Nephron (organoid): ENCODE results near the gene NRXN2.
"Not testable (repeated sequence)": the region's sequence is repeated elsewhere in the genome, so short reads cannot be mapped to it uniquely, and the experiment has no call there.

Experiments used
- H3K27ac Mint-ChIP-seq, 3 experiments: 2 replicates each; pipeline ENCODE4 v1.8.0; 2020; ENCODE audit warnings: mixed read lengths in 3 of 3, mild to moderate bottlenecking in 2 of 3, moderate library complexity in 1 of 3
- H3K27me3 Mint-ChIP-seq: 2 replicates; pipeline ENCODE4 v1.8.0; 2021; ENCODE audit warnings: low read depth, mild to moderate bottlenecking, moderate library complexity, mixed read lengths
- H3K36me3 Mint-ChIP-seq: 2 replicates; pipeline ENCODE4 v1.8.0; 2020; ENCODE audit warnings: low read depth, mixed read lengths
- H3K4me1 Mint-ChIP-seq: 2 replicates; pipeline ENCODE4 v1.8.0; 2020; ENCODE audit warnings: mixed read lengths
- H3K4me3 Mint-ChIP-seq, 3 experiments: 2 replicates each; pipeline ENCODE4 v1.8.0; 2020; ENCODE audit warnings: mild to moderate bottlenecking in 3 of 3, mixed read lengths in 3 of 3, moderate library complexity in 2 of 3
- H3K9me3 Mint-ChIP-seq: 2 replicates; pipeline ENCODE4 v1.8.0; 2020; ENCODE audit warnings: mixed read lengths
- TF ChIP-seq, protein P1 (sequence below), 3 experiments: fragments of 200-600 bp; sonication (generic); IDR thresholded peaks; one replicate each; pipeline ENCODE4 v1.5.0; 2021; ENCODE audit warnings: antibody characterized with exemption in 3 of 3; ENCODE audit not compliant: unreplicated experiment in 3 of 3

Gene NRXN2

GRCh38 chr11:64562723-64563351 is 160.2 kb downstream of the NRXN2 start:
- no peaks in the 10 kb centered on the region for H3K9me3 Mint-ChIP-seq
- no peak overlapping the region for H3K4me3 Mint-ChIP-seq
- peak overlapping the region in 1 of 3 experiments; percentile 43 for H3K27ac Mint-ChIP-seq
- TF ChIP-seq, protein P1, sequence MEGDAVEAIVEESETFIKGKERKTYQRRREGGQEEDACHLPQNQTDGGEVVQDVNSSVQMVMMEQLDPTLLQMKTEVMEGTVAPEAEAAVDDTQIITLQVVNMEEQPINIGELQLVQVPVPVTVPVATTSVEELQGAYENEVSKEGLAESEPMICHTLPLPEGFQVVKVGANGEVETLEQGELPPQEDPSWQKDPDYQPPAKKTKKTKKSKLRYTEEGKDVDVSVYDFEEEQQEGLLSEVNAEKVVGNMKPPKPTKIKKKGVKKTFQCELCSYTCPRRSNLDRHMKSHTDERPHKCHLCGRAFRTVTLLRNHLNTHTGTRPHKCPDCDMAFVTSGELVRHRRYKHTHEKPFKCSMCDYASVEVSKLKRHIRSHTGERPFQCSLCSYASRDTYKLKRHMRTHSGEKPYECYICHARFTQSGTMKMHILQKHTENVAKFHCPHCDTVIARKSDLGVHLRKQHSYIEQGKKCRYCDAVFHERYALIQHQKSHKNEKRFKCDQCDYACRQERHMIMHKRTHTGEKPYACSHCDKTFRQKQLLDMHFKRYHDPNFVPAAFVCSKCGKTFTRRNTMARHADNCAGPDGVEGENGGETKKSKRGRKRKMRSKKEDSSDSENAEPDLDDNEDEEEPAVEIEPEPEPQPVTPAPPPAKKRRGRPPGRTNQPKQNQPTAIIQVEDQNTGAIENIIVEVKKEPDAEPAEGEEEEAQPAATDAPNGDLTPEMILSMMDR (IDR thresholded peaks at IDR 0.05; ENCODE audit: unreplicated experiment in 3 of 3), result no peak
- H3K4me1 Mint-ChIP-seq, result peaks cover 44% of the 10 kb centered on the region
- H3K27me3 Mint-ChIP-seq, result peaks cover 10% of the 10 kb centered on the region
- H3K36me3 Mint-ChIP-seq, result no peaks in the 10 kb centered on the region

GRCh38 chr11:64561984-64562722 is 160.8 kb downstream of the NRXN2 start:
- no peak overlapping the region for H3K4me3 Mint-ChIP-seq
- H3K27me3 Mint-ChIP-seq, result peaks cover 12% of the 10 kb centered on the region
- H3K9me3 Mint-ChIP-seq, result no peaks in the 10 kb centered on the region
- H3K27ac Mint-ChIP-seq, result no peak overlapping the region
- H3K4me1 Mint-ChIP-seq, result peaks cover 46% of the 10 kb centered on the region
- H3K36me3 Mint-ChIP-seq, result no peaks in the 10 kb centered on the region
- TF ChIP-seq, protein P1 (IDR thresholded peaks at IDR 0.05; ENCODE audit: unreplicated experiment in 3 of 3), result no peak

- peaks cover 45% of the 10 kb centered on the region for H3K4me1 Mint-ChIP-seq
- not testable (repeated sequence) for H3K9me3 Mint-ChIP-seq, H3K36me3 Mint-ChIP-seq, H3K4me3 Mint-ChIP-seq, H3K27ac Mint-ChIP-seq
- H3K27me3 Mint-ChIP-seq, result peaks cover 14% of the 10 kb centered on the region
Observed at GRCh38 chr11:64561429-64561828, 161.6 kb downstream of the NRXN2 start.

GRCh38 chr11:64560941-64561340 is 162.1 kb downstream of the NRXN2 start:
- no peaks in the 10 kb centered on the region for H3K36me3 Mint-ChIP-seq
- TF ChIP-seq, protein P1 (IDR thresholded peaks at IDR 0.05; ENCODE audit: unreplicated experiment in 3 of 3), result no peak
- peak overlapping the region in 1 of 3 experiments; percentile 36 for H3K4me3 Mint-ChIP-seq
- peaks cover 43% of the 10 kb centered on the region for H3K4me1 Mint-ChIP-seq
- H3K9me3 Mint-ChIP-seq, result no peaks in the 10 kb centered on the region
- peak overlapping the region in 2 of 3 experiments; percentile 96 for H3K27ac Mint-ChIP-seq
- H3K27me3 Mint-ChIP-seq, result peaks cover 14% of the 10 kb centered on the region

DNA sequence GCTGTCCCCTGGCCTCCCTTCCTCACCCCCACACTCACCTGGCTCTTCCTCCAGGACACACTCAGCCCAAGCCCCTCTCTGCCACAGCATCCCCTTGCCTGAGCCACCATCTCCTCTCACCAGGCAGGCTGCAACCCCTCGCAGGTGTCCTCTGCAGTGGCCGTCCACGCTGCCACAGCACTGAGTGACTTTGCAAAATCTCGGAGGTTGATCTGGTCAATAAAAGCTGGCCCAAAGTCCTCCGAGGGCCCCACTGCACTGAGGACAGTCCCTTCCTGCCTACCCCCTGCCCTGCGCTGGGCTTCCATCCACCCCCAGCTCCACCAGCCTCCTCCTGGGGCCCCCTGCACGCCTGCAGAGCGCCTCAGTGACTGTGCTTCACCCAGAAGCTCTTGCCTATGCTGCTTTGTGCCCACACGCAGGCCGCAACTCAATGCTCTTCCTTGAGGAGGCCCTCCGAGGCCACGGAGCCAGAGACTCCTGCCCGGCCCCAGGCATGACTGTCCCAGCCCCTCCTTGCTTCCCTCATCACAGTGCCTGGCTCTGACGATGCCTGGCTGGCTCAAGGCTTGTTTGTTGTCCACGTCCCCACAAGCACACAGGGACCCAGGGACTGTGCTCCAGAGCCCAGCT is 162.7 kb downstream of the NRXN2 start:
- Mint-ChIP-seq H3K4me1 (peaks cover 45% of the 10 kb centered on the region), H3K9me3 (no peaks in the 10 kb centered on the region), H3K27me3 (peaks cover 14% of the 10 kb centered on the region), H3K36me3 (no peaks in the 10 kb centered on the region), H3K4me3 (peak overlapping the region in 2 of 3 experiments; percentile 34 to 41), H3K27ac (peak overlapping the region; percentile 94 to 96 (median 96))
- TF ChIP-seq, protein P1 (IDR thresholded peaks at IDR 0.05; ENCODE audit: unreplicated experiment in 3 of 3), result no peak

GRCh38 chr11:64559351-64560138 is 163.5 kb downstream of the NRXN2 start:
- Mint-ChIP-seq H3K9me3 (no peaks in the 10 kb centered on the region), H3K36me3 (no peaks in the 10 kb centered on the region), H3K27ac (peak overlapping the region; percentile 94 to 96 (median 96)), H3K4me3 (peak overlapping the region in 2 of 3 experiments; percentile 34 to 41), H3K4me1 (peaks cover 52% of the 10 kb centered on the region), H3K27me3 (peaks cover 14% of the 10 kb centered on the region)
- TF ChIP-seq, protein P1 (IDR thresholded peaks at IDR 0.05; ENCODE audit: unreplicated experiment in 3 of 3), result no peak
